HL-60/S4 treated with retinoic acid at 250 ng/mL for 4 days and 3 days (cell line): Measurements from ENCODE around the gene CCDC187.
"Not testable (repeated sequence)": the region's sequence is repeated elsewhere in the genome, so short reads cannot be mapped to it uniquely, and the experiment has no call there.

Experiments used
- in situ Hi-C: fragments of 300-500 bp; cut with MboI; formaldehyde crosslinking; loops from 2 replicates; pipeline ENCODE4 v1.7.0; 2022; ENCODE audit warnings: low sequenced_read_pairs

Gene CCDC187

GRCh38 chr9:136327304-136327974, 23.5 kb upstream of the CCDC187 start, which contains the start of gene GPSM1:
Gene GPSM1 (plus strand): TSS chr9:136327539. CDS start chr9:136327696, 157 bp downstream.
- in situ Hi-C loops, result no loop called here

GRCh38 chr9:136326761-136327303, 22.9 kb upstream of the CCDC187 start:
- in situ Hi-C loops, result no loop called here

- in situ Hi-C loops, result no loop called here
These were observed 22.3 kb upstream of the CCDC187 start for GRCh38 chr9:136326061-136326760.

GRCh38 chr9:136325358-136325757, 21.5 kb upstream of the CCDC187 start:
- in situ Hi-C loops, result no loop called here

GRCh38 chr9:136324501-136325300, 20.8 kb upstream of the CCDC187 start:
- in situ Hi-C loops, result no loop called here

- in situ Hi-C loops, result no loop called here
These were observed 19.5 kb upstream of the CCDC187 start for GRCh38 chr9:136323371-136323789.

- in situ Hi-C loops, result no loop called here
These were observed 18.9 kb upstream of the CCDC187 start for GRCh38 chr9:136322756-136323330.

GRCh38 chr9:136321561-136321960, 17.7 kb upstream of the CCDC187 start:
- in situ Hi-C loops, result no loop called here

- in situ Hi-C loops, result not testable (repeated sequence)
These were observed 17.1 kb upstream of the CCDC187 start for GRCh38 chr9:136320972-136321371.

- in situ Hi-C loops, result not testable (repeated sequence)
These were observed 16.1 kb upstream of the CCDC187 start for GRCh38 chr9:136319955-136320354.

- in situ Hi-C loops, result not testable (repeated sequence)
These were observed 15.3 kb upstream of the CCDC187 start for GRCh38 chr9:136319244-136319643.

GRCh38 chr9:136318776-136319241, 14.9 kb upstream of the CCDC187 start:
- in situ Hi-C loops, result no loop called here

GRCh38 chr9:136318111-136318775, 14.3 kb upstream of the CCDC187 start:
- in situ Hi-C loops, result no loop called here

GRCh38 chr9:136317695-136318094, 13.8 kb upstream of the CCDC187 start:
- in situ Hi-C loops, result no loop called here

- in situ Hi-C loops, result no loop called here
These were observed 13.2 kb upstream of the CCDC187 start for GRCh38 chr9:136316896-136317676.

GRCh38 chr9:136316271-136316751, 12.4 kb upstream of the CCDC187 start:
- in situ Hi-C loops, result no loop called here

- in situ Hi-C loops, result no loop called here
These were observed 11.1 kb upstream of the CCDC187 start for GRCh38 chr9:136314944-136315343.

- in situ Hi-C loops, result no loop called here
These were observed 10.1 kb upstream of the CCDC187 start for GRCh38 chr9:136314056-136314416.
